ENCODE data around the gene JPH4. TPM values are rescaled to one million over a fixed set of nuclear protein-coding genes. Genes with fewer than 3 reads are reported as not detected.

The JPH4 gene
- total RNA-seq, 1 experiment from 2014 or later: not detected

DNA sequence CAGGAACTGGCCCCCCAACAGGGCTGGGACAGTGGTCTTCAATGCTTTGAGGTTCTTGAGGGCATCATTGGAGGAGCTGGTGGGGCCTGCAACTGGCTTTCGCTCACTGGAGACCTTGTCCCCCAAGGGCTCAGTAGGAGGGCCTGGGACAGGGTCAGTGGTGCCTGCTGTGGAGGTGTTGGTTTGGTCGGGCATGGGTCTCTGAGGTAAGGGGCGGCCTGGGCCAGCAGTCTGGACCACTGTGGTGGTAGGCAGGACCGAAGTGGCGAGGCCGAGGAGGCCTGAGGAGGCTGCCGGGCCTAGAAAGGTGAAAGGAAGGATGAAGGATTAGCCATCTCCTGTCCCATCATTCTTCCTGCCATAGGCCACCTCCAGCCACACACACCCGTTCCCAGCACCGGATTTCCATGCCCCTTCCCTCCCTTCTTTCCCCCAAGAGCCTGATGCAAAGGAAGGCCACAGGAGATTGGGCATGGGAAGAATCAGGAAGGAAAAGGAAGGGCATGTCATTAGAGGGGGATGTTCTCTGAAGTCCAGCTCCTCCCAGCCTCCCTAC lies 55.9 kb downstream of the JPH4 start:
- BruUV-seq (replicated peaks): no TSS peak
- DNase-seq (ENCODE audit: unreplicated experiment): no peak
- Mint-ChIP-seq H3K4me1 (ENCODE audit: insufficient read depth, unreplicated experiment) (no peaks in the 10 kb centered on the region), H3K36me3 (ENCODE audit: insufficient read depth, unreplicated experiment) (peaks cover 14% of the 10 kb centered on the region), H3K9me3 (ENCODE audit: unreplicated experiment) (no peaks in the 10 kb centered on the region), H3K27ac (ENCODE audit: low read depth, unreplicated experiment) (no peak overlapping the region), H3K27me3 (ENCODE audit: insufficient read depth, unreplicated experiment) (no peaks in the 10 kb centered on the region), H3K4me3 (ENCODE audit: unreplicated experiment) (no peak overlapping the region)
- intact Hi-C loops (cut with micrococcal nuclease): no loop called here
- POLR2A ChIA-PET: interaction anchor here (0.6 kb wide), 1 partner anchor 1305 kb away, joined by 3 read pairs; no protein-coding TSS in a partner anchor
- TF ChIP-seq, protein P1, sequence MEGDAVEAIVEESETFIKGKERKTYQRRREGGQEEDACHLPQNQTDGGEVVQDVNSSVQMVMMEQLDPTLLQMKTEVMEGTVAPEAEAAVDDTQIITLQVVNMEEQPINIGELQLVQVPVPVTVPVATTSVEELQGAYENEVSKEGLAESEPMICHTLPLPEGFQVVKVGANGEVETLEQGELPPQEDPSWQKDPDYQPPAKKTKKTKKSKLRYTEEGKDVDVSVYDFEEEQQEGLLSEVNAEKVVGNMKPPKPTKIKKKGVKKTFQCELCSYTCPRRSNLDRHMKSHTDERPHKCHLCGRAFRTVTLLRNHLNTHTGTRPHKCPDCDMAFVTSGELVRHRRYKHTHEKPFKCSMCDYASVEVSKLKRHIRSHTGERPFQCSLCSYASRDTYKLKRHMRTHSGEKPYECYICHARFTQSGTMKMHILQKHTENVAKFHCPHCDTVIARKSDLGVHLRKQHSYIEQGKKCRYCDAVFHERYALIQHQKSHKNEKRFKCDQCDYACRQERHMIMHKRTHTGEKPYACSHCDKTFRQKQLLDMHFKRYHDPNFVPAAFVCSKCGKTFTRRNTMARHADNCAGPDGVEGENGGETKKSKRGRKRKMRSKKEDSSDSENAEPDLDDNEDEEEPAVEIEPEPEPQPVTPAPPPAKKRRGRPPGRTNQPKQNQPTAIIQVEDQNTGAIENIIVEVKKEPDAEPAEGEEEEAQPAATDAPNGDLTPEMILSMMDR (IDR thresholded peaks at IDR 0.05; ENCODE audit: unreplicated experiment): no peak
- CTCF ChIA-PET: interaction anchor here (0.6 to 1.2 kb wide), 3 partner anchors 27 to 37 kb away, joined by 3 to 4 read pairs (median 3); no protein-coding TSS in a partner anchor

DNA sequence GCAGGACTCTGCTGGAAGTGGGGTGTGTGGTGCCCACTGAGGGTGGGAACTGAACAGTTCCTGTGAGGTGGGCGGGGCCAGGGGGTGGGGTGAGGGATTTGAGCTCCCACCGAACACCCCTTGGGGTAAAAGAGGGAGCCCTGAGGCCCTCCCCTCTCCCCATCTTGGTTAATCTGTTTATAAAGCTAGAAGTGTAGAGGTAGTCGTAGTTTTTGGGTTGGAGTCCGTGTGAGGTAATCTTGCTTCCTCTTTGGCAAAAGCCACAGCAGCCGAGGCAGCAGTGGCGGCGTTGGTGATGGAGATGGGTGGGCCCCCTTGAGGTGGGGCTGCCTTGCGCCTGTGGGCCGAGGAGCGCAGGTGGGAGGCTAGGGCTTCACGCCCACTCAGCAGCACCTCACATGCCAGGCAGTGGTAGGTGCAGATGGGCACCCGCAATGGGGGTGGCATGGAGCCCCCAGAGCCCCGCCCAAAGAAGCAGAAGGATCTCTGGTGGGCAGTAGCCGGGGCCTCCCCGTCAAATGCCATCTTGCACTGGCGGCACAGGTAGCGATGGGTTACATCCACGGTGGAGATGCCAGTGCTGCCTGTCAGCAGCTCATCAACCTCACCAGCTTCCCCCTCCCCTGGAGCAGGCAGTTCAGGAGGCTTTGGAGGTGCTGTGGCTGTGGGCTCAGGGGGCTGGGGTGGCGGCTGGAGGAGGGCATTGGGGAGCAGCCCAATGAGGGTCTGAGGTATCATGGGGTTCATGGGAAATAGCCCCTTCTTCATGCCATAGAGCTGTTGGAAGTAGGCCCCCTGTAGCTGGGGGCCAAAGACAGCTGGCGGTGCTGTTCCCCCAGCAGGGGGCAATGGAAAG lies 56.6 kb downstream of the JPH4 start:
- H3K27me3 Mint-ChIP-seq (ENCODE audit: insufficient read depth, unreplicated experiment): no peaks in the 10 kb centered on the region

DNA sequence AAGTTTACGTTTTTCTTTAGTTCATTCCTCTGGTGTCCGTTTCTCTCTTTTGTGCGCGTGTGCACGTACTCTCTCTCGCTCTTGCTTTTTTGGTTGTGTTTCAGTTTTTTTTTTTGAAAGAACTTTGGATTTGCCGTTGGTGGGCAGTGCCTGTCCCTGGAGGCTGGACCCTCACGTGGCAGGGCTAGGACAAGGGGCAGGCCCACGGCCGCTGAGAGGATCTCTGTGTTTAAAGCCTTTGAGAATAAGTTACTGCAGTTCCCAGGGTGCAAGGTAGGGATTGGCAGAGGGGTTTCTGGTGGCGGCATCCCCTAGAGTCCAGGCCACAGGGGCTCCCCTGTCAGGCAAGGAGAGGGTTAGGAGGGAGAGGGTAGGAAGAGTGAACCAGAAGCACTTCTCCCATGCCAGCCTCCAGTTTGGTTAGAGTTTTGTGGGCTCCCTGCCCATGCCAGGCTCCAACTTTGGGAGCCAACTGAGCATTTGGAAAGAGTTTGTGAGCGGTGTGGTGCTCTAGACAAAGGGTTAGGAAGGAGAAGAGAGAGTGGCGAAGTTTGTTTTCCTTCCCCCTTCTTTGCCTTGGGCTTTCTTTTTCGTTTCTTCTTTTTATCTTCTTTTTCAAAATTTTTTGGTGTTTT lies 57.6 kb downstream of the JPH4 start:
- BruUV-seq (replicated peaks): no TSS peak
- intact Hi-C loops (cut with micrococcal nuclease): no loop called here
- H3K36me3 Mint-ChIP-seq (ENCODE audit: insufficient read depth, unreplicated experiment): peaks cover 9% of the 10 kb centered on the region
- no peaks in the 10 kb centered on the region for H3K4me1 Mint-ChIP-seq (ENCODE audit: insufficient read depth, unreplicated experiment)
- no peaks in the 10 kb centered on the region for H3K27me3 Mint-ChIP-seq (ENCODE audit: insufficient read depth, unreplicated experiment)
- TF ChIP-seq, protein P1 (IDR thresholded peaks at IDR 0.05; ENCODE audit: unreplicated experiment): no peak
- no peak overlapping the region for H3K4me3 Mint-ChIP-seq (ENCODE audit: unreplicated experiment)
- no peaks in the 10 kb centered on the region for H3K9me3 Mint-ChIP-seq (ENCODE audit: unreplicated experiment)
- H3K27ac Mint-ChIP-seq (ENCODE audit: low read depth, unreplicated experiment): no peak overlapping the region
- ChIA-PET CTCF (interaction anchor here (0.5 to 1.5 kb wide), 6 partner anchors 11 to 141 kb away, joined by 3 to 6 read pairs (median 4); no protein-coding TSS in a partner anchor), POLR2A (no interaction called here)
- DNase-seq (ENCODE audit: unreplicated experiment): no peak

More for the DNA sequence above, 56.6 kb downstream of the JPH4 start:
- intact Hi-C loops (cut with micrococcal nuclease): no loop called here
- peaks cover 9% of the 10 kb centered on the region for H3K36me3 Mint-ChIP-seq (ENCODE audit: insufficient read depth, unreplicated experiment)
- DNase-seq (ENCODE audit: unreplicated experiment): no peak
- H3K4me1 Mint-ChIP-seq (ENCODE audit: insufficient read depth, unreplicated experiment): no peaks in the 10 kb centered on the region
- H3K27ac Mint-ChIP-seq (ENCODE audit: low read depth, unreplicated experiment): no peak overlapping the region
- ChIA-PET CTCF (interaction anchor here (0.5 to 1.2 kb wide), 6 partner anchors 10 to 39 kb away, joined by 3 to 5 read pairs (median 3); no protein-coding TSS in a partner anchor), POLR2A (no interaction called here)
- no peaks in the 10 kb centered on the region for H3K9me3 Mint-ChIP-seq (ENCODE audit: unreplicated experiment)
- H3K4me3 Mint-ChIP-seq (ENCODE audit: unreplicated experiment): no peak overlapping the region
- TF ChIP-seq, protein P1 (IDR thresholded peaks at IDR 0.05; ENCODE audit: unreplicated experiment): no peak
- BruUV-seq (replicated peaks): no TSS peak

DNA sequence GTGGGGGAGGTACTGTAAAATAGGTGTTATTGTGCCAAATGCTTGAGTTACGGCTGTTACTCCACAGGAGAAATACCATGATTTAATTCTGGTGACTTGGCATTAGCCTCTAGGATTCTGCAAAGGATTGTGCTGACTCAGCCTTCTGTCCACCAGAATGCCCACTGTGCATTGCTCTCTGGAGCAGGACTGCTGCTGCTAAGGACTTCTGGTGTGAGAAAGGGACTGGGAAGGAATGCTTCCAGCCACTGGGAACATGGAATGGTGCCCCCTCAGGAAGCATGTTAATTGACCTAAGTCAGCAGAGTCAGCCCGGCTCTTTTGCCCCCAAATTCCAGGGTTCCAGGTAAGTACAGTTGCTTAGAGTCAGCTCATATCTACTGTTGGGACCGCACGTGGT lies 59.9 kb downstream of the JPH4 start:
- Mint-ChIP-seq H3K4me3 (ENCODE audit: unreplicated experiment) (no peak overlapping the region), H3K4me1 (ENCODE audit: insufficient read depth, unreplicated experiment) (no peaks in the 10 kb centered on the region), H3K9me3 (ENCODE audit: unreplicated experiment) (no peaks in the 10 kb centered on the region), H3K36me3 (ENCODE audit: insufficient read depth, unreplicated experiment) (peaks cover 4% of the 10 kb centered on the region), H3K27ac (ENCODE audit: low read depth, unreplicated experiment) (no peak overlapping the region), H3K27me3 (ENCODE audit: insufficient read depth, unreplicated experiment) (no peaks in the 10 kb centered on the region)
- TF ChIP-seq, protein P1 (IDR thresholded peaks at IDR 0.05; ENCODE audit: unreplicated experiment): no peak
- intact Hi-C loops (cut with micrococcal nuclease): no loop called here
- DNase-seq (ENCODE audit: unreplicated experiment): no peak
- POLR2A ChIA-PET: interaction anchor here (0.6 kb wide), 1 partner anchor 37 kb away, joined by 3 read pairs; no protein-coding TSS in a partner anchor
- CTCF ChIA-PET: no interaction called here
- BruUV-seq (replicated peaks): no TSS peak
